Measurements from ENCODE around the gene ATRIP.
A peak's percentile ranks its signal among the peaks of the same experiment; 100 is the strongest.
"Not testable (repeated sequence)": the region's sequence is repeated elsewhere in the genome, so short reads cannot be mapped to it uniquely, and the experiment has no call there.

The ATRIP gene

DNA sequence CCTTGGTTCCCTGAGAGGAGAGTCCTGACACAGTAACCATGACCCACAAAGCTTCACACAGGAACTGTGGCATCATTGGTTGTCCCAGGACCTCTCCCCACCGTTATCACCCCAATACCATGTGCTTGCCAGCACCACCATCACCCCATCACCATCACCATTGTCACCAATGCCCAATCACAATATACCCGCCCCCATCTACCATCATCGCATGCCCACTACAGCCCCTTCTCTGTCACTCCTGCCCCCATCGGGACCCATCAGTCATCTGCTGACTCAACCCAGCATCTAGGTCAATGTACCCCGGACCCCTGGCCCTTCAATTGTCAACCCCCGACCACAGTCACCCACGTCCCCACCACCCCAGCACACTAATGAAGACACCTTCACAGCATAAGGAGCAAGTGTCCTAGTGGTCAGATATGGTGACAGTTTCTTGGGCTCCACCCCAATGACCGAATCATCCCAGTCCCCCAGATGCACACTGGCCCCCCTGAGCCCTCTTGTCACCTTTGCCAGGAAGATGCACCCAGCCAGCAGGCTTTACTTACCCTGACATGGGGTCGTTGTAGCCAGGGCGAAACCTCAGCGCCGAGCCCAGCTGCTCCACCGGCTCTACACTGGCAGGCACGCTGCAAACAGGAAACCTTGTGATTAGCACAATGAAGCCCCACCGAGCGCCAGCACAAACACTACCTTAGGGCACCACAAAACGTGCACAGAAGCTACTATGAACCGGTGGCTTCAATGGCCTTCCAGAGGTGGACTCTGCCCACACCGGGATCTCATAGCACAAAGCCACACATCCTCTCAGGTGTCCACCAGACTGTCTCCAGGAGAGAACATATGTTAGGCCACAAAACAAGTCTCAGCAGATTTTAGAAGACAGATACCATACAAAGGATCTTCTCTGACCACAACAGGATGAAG is 32.4 kb downstream of the ATRIP start:
- TF ChIP-seq, protein P1, sequence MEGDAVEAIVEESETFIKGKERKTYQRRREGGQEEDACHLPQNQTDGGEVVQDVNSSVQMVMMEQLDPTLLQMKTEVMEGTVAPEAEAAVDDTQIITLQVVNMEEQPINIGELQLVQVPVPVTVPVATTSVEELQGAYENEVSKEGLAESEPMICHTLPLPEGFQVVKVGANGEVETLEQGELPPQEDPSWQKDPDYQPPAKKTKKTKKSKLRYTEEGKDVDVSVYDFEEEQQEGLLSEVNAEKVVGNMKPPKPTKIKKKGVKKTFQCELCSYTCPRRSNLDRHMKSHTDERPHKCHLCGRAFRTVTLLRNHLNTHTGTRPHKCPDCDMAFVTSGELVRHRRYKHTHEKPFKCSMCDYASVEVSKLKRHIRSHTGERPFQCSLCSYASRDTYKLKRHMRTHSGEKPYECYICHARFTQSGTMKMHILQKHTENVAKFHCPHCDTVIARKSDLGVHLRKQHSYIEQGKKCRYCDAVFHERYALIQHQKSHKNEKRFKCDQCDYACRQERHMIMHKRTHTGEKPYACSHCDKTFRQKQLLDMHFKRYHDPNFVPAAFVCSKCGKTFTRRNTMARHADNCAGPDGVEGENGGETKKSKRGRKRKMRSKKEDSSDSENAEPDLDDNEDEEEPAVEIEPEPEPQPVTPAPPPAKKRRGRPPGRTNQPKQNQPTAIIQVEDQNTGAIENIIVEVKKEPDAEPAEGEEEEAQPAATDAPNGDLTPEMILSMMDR (IDR thresholded peaks at IDR 0.05): no peak
- Histone ChIP-seq H3K27ac (peak overlapping the region in 1 of 2 donors; percentile 10), H3K4me3 (no peak overlapping the region)
- no peak for DNase-seq (ENCODE audit: low spot score)

DNA sequence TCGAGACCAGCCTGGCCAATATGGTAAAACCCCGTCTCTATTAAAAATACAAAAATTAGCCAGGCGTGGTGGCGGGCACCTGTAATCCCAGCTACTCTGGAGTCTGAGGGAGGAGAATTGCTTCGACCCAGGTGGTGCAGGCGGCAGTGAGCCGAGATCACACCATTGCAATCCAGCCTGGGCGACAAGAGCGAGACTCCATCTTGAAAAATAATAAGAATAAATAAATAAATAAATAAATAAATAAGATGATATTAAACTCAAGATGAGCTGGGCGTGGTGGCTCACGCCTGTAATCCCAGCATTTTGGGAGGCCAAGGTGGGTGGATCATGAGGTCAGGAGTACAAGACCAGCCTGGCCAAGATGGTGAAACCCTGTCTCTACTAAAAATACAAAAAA is 34.4 kb downstream of the ATRIP start:
- not testable (repeated sequence) for H3K4me3 ChIP-seq; H3K27ac ChIP-seq; DNase-seq (ENCODE audit: low spot score)

DNA sequence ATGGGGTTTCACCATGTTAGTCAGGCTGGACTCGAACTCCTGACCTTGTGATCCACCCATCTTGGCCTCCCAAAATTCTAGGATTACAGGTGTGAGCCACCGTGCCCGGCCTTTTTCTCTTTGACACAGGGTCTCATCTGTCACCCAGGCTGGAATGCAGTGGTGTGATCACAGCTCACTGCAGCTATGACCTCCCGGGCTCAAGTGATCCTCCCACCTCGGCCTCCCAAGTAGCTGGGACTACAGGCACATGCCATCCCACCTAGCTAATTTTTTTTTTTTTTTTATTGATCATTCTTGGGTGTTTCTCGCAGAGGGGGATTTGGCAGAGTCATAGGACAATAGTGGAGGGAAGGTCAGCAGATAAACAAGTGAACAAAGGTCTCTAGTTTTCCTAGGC is 36.3 kb downstream of the ATRIP start:
- H3K27ac ChIP-seq; H3K4me3 ChIP-seq; DNase-seq (ENCODE audit: low spot score): not testable (repeated sequence)

DNA sequence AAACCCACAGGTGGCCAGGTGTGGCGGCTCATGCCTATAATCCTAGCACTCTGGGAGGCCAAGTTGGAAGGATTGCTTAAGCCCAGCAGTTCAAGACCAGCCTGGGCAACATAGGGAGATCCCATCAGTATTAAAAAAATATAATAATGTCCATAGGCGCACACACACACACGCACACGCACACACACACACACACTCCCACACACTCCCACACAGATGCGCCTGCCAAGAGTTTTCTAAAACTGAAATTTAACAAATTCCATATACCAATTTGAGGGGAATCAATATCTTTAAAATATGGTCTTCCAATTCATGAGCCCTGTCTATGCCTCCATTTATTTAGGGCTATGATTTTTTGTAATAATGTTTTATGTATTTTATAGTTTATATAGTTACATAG is 40.4 kb downstream of the ATRIP start:
- H3K27ac ChIP-seq: no peak overlapping the region
- no peak for DNase-seq (ENCODE audit: low spot score)
- TF ChIP-seq, protein P1 (IDR thresholded peaks at IDR 0.05): no peak
- H3K4me3 ChIP-seq: no peak overlapping the region

DNA sequence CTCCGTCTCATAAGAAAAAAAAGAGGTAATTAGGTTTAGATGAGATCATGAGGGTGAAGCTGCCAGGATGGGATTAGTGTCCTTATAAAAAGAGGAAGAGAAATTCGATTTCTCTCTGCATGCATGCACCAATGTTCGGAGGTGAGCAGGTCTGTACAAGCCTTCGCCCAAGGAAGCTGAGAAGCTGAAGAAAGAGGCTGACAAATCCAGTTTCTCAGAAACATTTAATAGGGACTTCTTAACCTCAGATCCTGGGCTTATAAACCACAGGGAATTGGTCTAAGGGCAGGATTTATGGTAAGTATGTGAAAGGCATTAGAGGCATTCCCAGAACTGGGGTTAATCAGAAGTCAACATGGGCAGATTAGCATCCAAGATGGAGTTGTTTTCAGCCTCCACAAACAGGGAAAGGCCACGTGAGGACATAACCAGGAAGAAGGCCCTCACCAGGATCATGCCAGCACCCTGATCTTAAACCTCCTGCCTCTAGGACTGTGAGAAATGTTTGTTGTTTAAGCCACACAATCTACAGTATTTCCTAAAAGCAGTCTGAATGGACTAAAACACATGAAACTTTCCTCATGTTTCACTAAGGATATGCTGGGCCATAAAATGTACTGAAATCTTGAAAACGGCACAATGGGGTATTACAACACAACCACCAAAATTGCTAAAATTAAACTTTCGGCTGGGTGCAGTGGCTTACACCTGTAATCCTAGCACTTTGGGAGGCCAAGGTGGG is 46.1 kb downstream of the ATRIP start:
- no peak for DNase-seq (ENCODE audit: low spot score)
- no peak overlapping the region for H3K27ac ChIP-seq
- no peak overlapping the region for H3K4me3 ChIP-seq
- TF ChIP-seq, protein P1 (IDR thresholded peaks at IDR 0.05): no peak

DNA sequence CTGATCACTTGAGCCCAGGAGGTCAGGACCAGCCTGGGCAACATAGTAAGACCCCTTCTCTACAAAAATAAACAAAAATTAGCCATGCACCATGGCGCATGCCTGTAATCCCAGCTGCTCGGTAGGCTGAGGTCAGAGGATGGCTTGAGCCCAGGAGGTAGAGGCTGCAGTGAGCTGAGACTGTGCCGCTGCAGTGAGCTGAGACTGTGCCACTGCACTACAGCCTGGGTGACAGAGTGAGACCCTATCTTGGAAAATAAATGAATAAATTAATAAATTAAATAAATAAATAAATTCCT is 46.6 kb downstream of the ATRIP start:
- Histone ChIP-seq H3K27ac (no peak overlapping the region), H3K4me3 (no peak overlapping the region)
- TF ChIP-seq, protein P1 (IDR thresholded peaks at IDR 0.05): no peak
- no peak for DNase-seq (ENCODE audit: low spot score)

DNA sequence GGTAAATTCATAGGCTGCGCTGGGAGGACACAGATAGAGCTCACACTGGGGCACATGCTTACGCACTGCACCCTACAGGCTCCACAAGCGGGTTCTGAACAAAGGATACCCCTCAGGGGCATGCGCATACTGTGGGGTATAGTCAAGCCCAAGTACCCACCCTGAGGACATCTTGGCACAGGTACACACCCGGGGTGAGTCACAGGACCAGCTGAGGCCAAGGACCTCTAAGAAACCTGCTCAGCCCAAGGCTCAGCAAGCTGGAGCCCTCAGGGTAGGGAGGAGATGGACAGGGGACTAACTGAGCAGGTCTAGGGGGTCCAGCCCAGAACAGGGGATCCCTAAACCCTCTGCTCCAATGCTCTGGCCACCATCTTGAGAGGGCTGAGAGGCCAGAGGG is 54.1 kb downstream of the ATRIP start:
- DNase-seq (ENCODE audit: low spot score): no peak
- TF ChIP-seq, protein P1 (IDR thresholded peaks at IDR 0.05): no peak
- Histone ChIP-seq H3K4me3 (no peak overlapping the region), H3K27ac (no peak overlapping the region)

DNA sequence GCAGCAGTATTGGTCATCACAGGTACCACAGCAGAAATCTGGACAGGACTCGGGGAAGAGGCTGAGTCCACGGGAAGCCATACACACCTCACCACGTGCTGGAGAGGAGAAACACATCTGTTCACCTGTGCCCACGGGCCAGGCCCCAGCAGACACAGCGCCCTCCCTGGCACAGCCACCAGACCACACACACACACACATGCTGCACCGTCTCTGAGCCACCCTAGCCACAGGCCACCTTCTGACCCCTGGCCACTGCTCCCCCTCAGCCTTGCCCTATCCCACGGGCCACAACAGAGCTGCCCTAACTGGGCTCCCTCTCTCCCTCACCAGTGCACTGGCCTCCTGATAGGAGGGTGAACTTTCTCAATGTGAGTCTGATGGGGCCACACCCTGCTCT is 54.7 kb downstream of the ATRIP start:
- TF ChIP-seq, protein P1 (IDR thresholded peaks at IDR 0.05): no peak
- Histone ChIP-seq H3K27ac (peak overlapping the region in 1 of 2 donors; percentile 16), H3K4me3 (no peak overlapping the region)
- no peak for DNase-seq (ENCODE audit: low spot score)
